ENCODE data around the gene USP30. TPM values are rescaled to one million over a fixed set of nuclear protein-coding genes. Genes with fewer than 3 reads are reported as not detected.

Gene USP30
- total RNA-seq, 1 experiment from 2014 or later: 12.4 TPM

GRCh38 chr12:109097140-109097434, 44.7 kb downstream of the USP30 start:
- TF ChIP-seq EZH2 (IDR thresholded peaks at IDR 0.05; ENCODE audit: borderline replicate concordance, low read depth, low read length, poor library complexity, severe bottlenecking): no peak
- TF ChIP-seq, protein P1, sequence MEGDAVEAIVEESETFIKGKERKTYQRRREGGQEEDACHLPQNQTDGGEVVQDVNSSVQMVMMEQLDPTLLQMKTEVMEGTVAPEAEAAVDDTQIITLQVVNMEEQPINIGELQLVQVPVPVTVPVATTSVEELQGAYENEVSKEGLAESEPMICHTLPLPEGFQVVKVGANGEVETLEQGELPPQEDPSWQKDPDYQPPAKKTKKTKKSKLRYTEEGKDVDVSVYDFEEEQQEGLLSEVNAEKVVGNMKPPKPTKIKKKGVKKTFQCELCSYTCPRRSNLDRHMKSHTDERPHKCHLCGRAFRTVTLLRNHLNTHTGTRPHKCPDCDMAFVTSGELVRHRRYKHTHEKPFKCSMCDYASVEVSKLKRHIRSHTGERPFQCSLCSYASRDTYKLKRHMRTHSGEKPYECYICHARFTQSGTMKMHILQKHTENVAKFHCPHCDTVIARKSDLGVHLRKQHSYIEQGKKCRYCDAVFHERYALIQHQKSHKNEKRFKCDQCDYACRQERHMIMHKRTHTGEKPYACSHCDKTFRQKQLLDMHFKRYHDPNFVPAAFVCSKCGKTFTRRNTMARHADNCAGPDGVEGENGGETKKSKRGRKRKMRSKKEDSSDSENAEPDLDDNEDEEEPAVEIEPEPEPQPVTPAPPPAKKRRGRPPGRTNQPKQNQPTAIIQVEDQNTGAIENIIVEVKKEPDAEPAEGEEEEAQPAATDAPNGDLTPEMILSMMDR (conservative IDR thresholded peaks at IDR 0.05; ENCODE audit: low read depth, low read length): no peak
- POLR2A ChIA-PET (ENCODE audit: low non-redundant PET): interaction anchor here (0.5 kb wide), 1 partner anchor 412 kb away, joined by 3 read pairs; no protein-coding TSS in a partner anchor
- Histone ChIP-seq H3K27me3 (replicated peaks; ENCODE audit: insufficient read depth, low read depth, low read length, poor library complexity) (no peaks in the 10 kb centered on the region), H3K4me1 (ENCODE audit: insufficient read depth, low read length, poor library complexity, severe bottlenecking) (peaks cover 21% of the 10 kb centered on the region), H3K36me3 (ENCODE audit: insufficient read depth, low read length, poor library complexity, severe bottlenecking) (peaks cover 31% of the 10 kb centered on the region), H3K9me3 (ENCODE audit: low read depth, low read length, poor library complexity, severe bottlenecking) (no peaks in the 10 kb centered on the region), H3K27ac (ENCODE audit: low read depth, low read length, poor library complexity, severe bottlenecking) (peak overlapping the region; percentile 89), H3K4me3 (ENCODE audit: low read depth, low read length, poor library complexity, severe bottlenecking) (peak overlapping the region; percentile 63)
- DNase-seq (ENCODE audit: low spot score): no peak
- CTCF ChIA-PET: interaction anchor here (0.7 kb wide), 1 partner anchor 15 kb away, joined by 9 read pairs; no protein-coding TSS in a partner anchor
- intact Hi-C loops (cut with micrococcal nuclease; ENCODE audit: unreplicated experiment): loop anchor here (2.0 to 10.0 kb wide), 3 partner anchors 142 to 534 kb away; partner anchors contain the start of genes ISCU and SSH1
- BruUV-seq (replicated peaks): no TSS peak

DNA sequence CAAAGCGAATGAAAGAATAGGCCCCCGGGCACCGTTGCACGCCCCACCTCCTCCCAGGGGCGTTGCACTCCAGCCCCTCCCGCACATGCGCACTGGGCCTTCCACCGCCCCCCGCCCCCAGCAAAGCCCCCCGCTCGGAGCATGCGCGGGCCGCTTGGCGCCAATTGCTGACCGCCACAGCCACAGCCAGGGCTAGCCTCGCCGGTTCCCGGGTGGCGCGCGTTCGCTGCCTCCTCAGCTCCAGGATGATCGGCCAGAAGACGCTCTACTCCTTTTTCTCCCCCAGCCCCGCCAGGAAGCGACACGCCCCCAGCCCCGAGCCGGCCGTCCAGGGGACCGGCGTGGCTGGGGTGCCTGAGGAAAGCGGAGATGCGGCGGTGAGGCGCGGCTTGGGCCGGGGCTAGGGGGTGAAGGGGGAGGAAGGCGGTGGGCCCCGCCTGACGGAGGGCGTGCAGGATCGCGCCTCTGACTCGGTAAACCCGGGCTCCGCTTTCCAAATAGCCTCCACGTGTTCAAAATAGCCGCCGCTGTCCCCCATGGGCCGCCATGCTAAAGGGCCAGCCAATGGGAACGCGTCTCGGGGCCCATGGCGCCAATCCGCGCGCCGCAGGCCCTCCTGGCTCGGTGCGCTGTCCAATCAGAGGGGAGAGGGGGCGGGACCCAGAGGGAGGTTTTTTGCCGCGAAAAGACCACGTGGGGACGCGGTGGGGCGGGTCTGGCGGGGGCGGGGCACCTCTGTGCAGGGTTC, 45.2 kb downstream of the USP30 start, which contains the start of gene UNG:
UNG (plus strand) TSS at position 163 of the 748 bp plus-strand sequence; CDS start at position 246, 83 bp downstream.
- POLR2A ChIA-PET (ENCODE audit: low non-redundant PET): interaction anchor here (0.5 kb wide), 1 partner anchor 413 kb away, joined by 3 read pairs; no protein-coding TSS in a partner anchor
- peak within 1 kb of the TSS; percentile 89 for H3K27ac ChIP-seq (ENCODE audit: low read depth, low read length, poor library complexity, severe bottlenecking)

DNA sequence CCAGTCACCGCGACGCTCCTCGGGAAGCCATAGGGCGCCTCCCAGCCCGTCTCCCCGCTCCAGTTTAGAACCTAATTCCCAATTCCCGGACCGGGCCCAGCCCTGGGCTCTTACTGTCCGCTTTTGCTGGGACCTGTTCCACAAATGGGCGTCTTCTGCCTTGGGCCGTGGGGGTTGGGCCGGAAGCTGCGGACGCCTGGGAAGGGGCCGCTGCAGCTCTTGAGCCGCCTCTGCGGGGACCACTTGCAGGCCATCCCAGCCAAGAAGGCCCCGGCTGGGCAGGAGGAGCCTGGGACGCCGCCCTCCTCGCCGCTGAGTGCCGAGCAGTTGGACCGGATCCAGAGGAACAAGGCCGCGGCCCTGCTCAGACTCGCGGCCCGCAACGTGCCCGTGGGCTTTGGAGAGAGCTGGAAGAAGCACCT, 45.8 kb downstream of the USP30 start:
- CTCF ChIA-PET: no interaction called here
- intact Hi-C loops (cut with micrococcal nuclease; ENCODE audit: unreplicated experiment): loop anchor here (10.0 kb wide), 2 partner anchors 143 to 243 kb away; partner anchors contain the start of gene SSH1
- H3K36me3 ChIP-seq (ENCODE audit: insufficient read depth, low read length, poor library complexity, severe bottlenecking): peaks cover 38% of the 10 kb centered on the region
- BruUV-seq (replicated peaks): no TSS peak
- no peaks in the 10 kb centered on the region for H3K27me3 ChIP-seq (replicated peaks; ENCODE audit: insufficient read depth, low read depth, low read length, poor library complexity)
- H3K9me3 ChIP-seq (ENCODE audit: low read depth, low read length, poor library complexity, severe bottlenecking): no peaks in the 10 kb centered on the region
- no peak for DNase-seq (ENCODE audit: low spot score)
- H3K4me3 ChIP-seq (ENCODE audit: low read depth, low read length, poor library complexity, severe bottlenecking): peak overlapping the region; percentile 63
- H3K4me1 ChIP-seq (ENCODE audit: insufficient read depth, low read length, poor library complexity, severe bottlenecking): peaks cover 10% of the 10 kb centered on the region
- TF ChIP-seq, protein P1 (conservative IDR thresholded peaks at IDR 0.05; ENCODE audit: low read depth, low read length): no peak
- no peak for TF ChIP-seq EZH2 (IDR thresholded peaks at IDR 0.05; ENCODE audit: borderline replicate concordance, low read depth, low read length, poor library complexity, severe bottlenecking)
- POLR2A ChIA-PET (ENCODE audit: low non-redundant PET): interaction anchor here (0.7 kb wide), 1 partner anchor 78 kb away, joined by 3 read pairs; no protein-coding TSS in a partner anchor
- peak overlapping the region; percentile 89 for H3K27ac ChIP-seq (ENCODE audit: low read depth, low read length, poor library complexity, severe bottlenecking)

More for the DNA sequence above, 45.2 kb downstream of the USP30 start, which contains the start of gene UNG:
- Histone ChIP-seq H3K36me3 (ENCODE audit: insufficient read depth, low read length, poor library complexity, severe bottlenecking) (peaks cover 36% of the 10 kb centered on the region), H3K27me3 (replicated peaks; ENCODE audit: insufficient read depth, low read depth, low read length, poor library complexity) (no peaks in the 10 kb centered on the region), H3K4me1 (ENCODE audit: insufficient read depth, low read length, poor library complexity, severe bottlenecking) (peaks cover 16% of the 10 kb centered on the region), H3K4me3 (ENCODE audit: low read depth, low read length, poor library complexity, severe bottlenecking) (peak within 1 kb of the TSS; percentile 63), H3K9me3 (ENCODE audit: low read depth, low read length, poor library complexity, severe bottlenecking) (no peaks in the 10 kb centered on the region)
- CTCF ChIA-PET: interaction anchor here (0.7 kb wide), 1 partner anchor 14 kb away, joined by 9 read pairs; no protein-coding TSS in a partner anchor
- no peak for TF ChIP-seq EZH2 (IDR thresholded peaks at IDR 0.05; ENCODE audit: borderline replicate concordance, low read depth, low read length, poor library complexity, severe bottlenecking)
- TF ChIP-seq, protein P1 (conservative IDR thresholded peaks at IDR 0.05; ENCODE audit: low read depth, low read length): no peak
- DNase-seq (ENCODE audit: low spot score): peak; percentile 98
- no TSS peak for BruUV-seq (replicated peaks)
- intact Hi-C loops (cut with micrococcal nuclease; ENCODE audit: unreplicated experiment): loop anchor here (2.0 to 10.0 kb wide), 3 partner anchors 143 to 535 kb away; partner anchors contain the start of genes ISCU and SSH1

Measured in A673 (cell line).